NB4 (cell line): Measurements from ENCODE around the gene NFE2L1.

Experiments
- DNase-seq: peaks from one replicate; pipeline ENCODE4 v3.0.0; 2010; ENCODE audit warnings: low read depth
- H3K4me3 ChIP-seq: one replicate; pipeline ENCODE4 v1.5.1; 2011; ENCODE audit warnings: mild to moderate bottlenecking, low read depth, low read length, moderate library complexity
- MYC ChIP-seq: IDR thresholded peaks from 2 replicates; pipeline ENCODE4 v1.6.1; 2011; ENCODE audit warnings: low read depth, low read length
- POLR2A ChIP-seq: IDR thresholded peaks from 2 replicates; pipeline ENCODE4 v1.6.1; 2011; ENCODE audit warnings: mild to moderate bottlenecking; ENCODE audit not compliant: insufficient read length; ENCODE audit errors: extremely low read depth
- TF ChIP-seq, protein P1 (sequence below): IDR thresholded peaks from one replicate; pipeline ENCODE4 v1.5.1; 2012; ENCODE audit warnings: low read depth, low read length
- TF ChIP-seq, protein P2 (sequence below): IDR thresholded peaks from 2 replicates; pipeline ENCODE4 v1.6.1; 2011; ENCODE audit warnings: low read depth, low read length

NFE2L1 gene

DNA sequence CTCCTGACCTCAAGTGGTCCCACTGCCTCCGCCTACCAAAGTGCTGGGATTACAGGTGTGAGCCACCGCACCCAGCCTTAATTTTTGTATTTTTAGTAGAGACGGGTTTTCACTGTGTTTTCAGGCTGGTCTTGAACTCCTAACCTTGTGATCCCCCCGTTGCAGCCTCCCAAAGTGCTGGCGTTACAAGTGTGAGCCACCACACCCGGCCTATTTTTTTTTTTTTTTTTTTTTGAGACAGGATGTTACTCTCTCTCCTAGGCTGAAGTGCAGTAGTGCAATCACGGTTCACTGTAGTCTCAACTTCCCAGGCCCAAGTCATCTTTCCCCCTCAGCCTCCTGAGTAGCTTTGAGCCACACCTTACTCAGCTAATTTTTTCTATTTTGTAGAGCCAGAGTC, 56.3 kb downstream of the NFE2L1 start:
- TF ChIP-seq, protein P1, sequence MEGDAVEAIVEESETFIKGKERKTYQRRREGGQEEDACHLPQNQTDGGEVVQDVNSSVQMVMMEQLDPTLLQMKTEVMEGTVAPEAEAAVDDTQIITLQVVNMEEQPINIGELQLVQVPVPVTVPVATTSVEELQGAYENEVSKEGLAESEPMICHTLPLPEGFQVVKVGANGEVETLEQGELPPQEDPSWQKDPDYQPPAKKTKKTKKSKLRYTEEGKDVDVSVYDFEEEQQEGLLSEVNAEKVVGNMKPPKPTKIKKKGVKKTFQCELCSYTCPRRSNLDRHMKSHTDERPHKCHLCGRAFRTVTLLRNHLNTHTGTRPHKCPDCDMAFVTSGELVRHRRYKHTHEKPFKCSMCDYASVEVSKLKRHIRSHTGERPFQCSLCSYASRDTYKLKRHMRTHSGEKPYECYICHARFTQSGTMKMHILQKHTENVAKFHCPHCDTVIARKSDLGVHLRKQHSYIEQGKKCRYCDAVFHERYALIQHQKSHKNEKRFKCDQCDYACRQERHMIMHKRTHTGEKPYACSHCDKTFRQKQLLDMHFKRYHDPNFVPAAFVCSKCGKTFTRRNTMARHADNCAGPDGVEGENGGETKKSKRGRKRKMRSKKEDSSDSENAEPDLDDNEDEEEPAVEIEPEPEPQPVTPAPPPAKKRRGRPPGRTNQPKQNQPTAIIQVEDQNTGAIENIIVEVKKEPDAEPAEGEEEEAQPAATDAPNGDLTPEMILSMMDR = no peak
- TF ChIP-seq MYC (no peak), POLR2A (no peak)
- TF ChIP-seq, protein P2, sequence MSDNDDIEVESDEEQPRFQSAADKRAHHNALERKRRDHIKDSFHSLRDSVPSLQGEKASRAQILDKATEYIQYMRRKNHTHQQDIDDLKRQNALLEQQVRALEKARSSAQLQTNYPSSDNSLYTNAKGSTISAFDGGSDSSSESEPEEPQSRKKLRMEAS = no peak
- no peak for DNase-seq
- no peak overlapping the region for H3K4me3 ChIP-seq

DNA sequence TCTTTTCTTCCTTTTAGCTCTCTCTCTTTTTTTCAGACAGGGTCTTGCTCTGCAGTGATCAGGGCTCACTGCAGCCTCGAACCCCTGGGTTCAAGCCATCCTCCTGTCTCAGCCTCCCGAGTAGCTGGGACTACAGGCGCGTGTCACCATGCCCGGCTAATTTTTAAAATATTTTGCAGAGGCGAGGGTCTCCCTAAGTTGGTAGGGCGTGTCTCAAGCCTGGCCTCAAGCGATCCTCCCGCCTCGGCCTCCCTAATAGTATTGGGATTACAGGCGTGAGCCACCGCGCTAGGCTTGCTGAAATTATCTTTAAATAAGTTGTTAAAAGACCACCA, 58.6 kb downstream of the NFE2L1 start:
- H3K4me3 ChIP-seq = peak overlapping the region; percentile 79
- DNase-seq = no peak
- TF ChIP-seq, protein P2 = no peak
- TF ChIP-seq MYC = no peak
- TF ChIP-seq, protein P1 = no peak
- no peak for TF ChIP-seq POLR2A

DNA sequence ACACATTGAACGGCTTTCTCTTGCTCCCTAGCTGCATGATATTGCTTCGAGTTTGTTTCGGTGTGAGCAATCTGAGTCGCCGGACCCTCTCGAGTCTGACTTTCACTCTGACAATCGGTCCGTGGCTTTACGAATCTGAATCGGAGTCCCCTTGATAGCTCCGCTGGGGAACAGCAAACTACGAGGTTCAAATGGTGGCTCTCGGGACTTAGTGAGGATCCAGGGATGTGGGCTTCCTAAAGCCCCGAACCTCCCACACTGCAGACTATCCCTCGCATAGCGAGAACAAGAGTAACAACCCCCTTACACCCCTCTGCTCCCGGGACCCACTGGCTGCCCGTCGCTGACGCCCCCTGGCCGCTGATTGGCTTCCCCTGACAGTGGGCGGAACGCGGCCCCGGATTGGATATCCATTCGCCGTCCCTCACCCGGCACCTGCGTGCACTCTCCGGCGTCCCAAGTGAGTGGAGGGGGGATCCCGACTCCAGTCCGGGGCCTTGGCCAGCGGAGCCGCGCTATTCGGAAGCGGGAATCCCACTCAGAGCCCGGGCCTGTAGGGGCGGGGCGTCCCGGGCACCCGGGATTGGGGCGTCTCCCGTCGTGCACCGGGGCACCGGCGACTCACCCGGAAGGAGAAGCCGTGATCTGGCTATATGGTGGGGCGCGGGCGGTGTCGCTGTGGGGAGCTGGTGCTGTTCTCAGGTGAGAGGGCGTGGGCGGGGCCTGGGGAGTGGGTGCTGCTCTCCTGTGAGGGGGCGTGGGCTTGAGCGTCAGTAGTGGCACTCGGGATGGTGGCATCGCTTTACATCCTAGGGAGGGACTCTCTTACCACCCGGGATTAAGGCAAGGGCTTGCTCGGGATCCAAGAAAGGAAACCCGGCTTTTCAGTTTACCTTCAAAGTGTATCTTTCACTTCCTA, 59.2 kb downstream of the NFE2L1 start, which contains the start of gene SNX11:
TSS of gene SNX11 (plus strand) at position 630 of the 919 bp plus-strand sequence. CDS start 4,278 bp downstream, outside the sequence.
- peak within 1 kb of the TSS; percentile 79 for H3K4me3 ChIP-seq
- TF ChIP-seq, protein P1 = no peak
- TF ChIP-seq, protein P2 = 0 out of 2 replicates have a peak, but pooled peaks have one; percentile 21
- no peak for TF ChIP-seq MYC
- peak; percentile 67 for TF ChIP-seq POLR2A
- DNase-seq = peak; percentile 91

DNA sequence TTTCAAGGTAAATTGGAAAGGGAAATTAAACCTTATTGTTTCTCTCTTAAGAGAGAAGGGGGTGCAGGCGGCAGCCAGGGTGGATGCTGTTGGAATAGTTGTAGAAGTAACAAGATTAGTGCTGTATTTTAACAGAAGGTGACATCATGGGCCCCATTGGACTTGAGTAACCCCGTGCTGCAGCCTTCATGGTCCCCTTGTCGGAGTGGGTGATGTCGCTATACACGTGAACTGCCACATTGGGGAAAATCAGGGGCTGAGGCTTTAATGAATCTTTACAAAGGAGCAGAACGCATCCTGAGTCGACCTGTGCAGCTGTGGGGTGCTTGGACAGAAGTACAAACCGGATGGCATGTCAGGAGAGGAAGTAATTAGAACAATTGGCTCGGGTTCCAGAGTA, 62.6 kb downstream of the NFE2L1 start:
- DNase-seq = peak; percentile 25
- TF ChIP-seq MYC = no peak
- TF ChIP-seq POLR2A = no peak
- TF ChIP-seq, protein P2 = no peak
- TF ChIP-seq, protein P1 = no peak
- peak overlapping the region; percentile 32 for H3K4me3 ChIP-seq
